ENCODE results near the gene PHF5A. TPM values are rescaled to one million over a fixed set of nuclear protein-coding genes. Genes with fewer than 3 reads are reported as not detected.

PHF5A gene
- total and polyA plus RNA-seq, 2 donors (not counting 3 experiments of a cell fraction or from before 2014, with no cell fraction given): 61.1 to 63.7 TPM

DNA sequence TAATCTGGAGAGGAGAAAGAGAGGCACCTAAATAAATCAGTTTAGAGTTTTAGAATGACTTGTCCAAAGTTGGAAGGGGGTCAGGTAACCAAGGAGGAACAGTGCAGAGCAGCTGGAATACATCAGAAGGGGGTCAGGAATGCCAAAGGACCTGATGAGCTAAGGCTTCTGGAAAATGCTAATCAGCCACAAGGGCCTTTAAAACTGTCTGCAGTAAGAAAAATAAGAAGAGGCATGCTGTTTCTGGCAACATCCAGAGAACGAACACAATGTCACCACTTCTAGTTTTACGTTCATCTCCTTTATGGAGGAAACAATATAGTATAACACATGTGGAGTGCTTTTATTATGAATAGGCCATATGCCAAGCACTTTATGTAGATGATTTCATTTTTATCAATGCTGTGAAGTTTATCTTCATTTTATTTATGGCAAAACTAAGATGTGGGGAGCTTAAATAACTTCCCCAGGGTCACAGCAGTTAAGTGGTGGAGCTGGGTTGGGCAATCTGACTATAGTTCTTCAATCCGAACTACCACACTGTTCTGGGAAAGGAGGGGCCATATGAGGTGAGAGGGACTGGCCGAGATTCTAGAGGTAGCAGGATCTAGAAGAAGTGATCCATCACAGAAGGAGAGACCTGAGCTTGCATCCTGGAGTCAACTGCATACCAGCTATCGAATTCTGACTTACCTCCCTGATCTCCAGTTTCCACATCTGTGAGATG, 23.0 kb upstream of the PHF5A start:
- dilution Hi-C loops (cut with MboI; ENCODE audit: extremely low pct_ligation_motif_present, low sequenced_read_pairs) (no loop called here), intact Hi-C loops (cut with micrococcal nuclease) (no loop called here)
- H3K9me3 ChIP-seq (replicated peaks; ENCODE audit: control insufficient read depth, insufficient read depth, low read length): no peaks in the 10 kb centered on the region
- no TSS peak for BruUV-seq (replicated peaks)
- no peaks in the 10 kb centered on the region for H3K27me3 ChIP-seq (ENCODE audit: control insufficient read depth in 2 of 2, insufficient read depth in 2 of 2, low read length in 2 of 2)
- no peaks in the 10 kb centered on the region for H3K36me3 ChIP-seq (ENCODE audit: control insufficient read depth in 2 of 2, extremely low read depth in 1 of 2, insufficient read depth in 2 of 2, low read length in 2 of 2)
- no peaks in the 10 kb centered on the region for H4K20me1 ChIP-seq (replicated peaks; ENCODE audit: control insufficient read depth, extremely low read depth, insufficient read depth, low read length)
- H3K9me1 ChIP-seq (replicated peaks; ENCODE audit: control insufficient read depth, extremely low read depth, insufficient read depth, low read length): no peaks in the 10 kb centered on the region
- POLR2A ChIA-PET: no interaction called here
- H2AFZ ChIP-seq (ENCODE audit: low read depth, low read length): no peak overlapping the region
- H3K4me3 ChIP-seq (replicated peaks in 1 of 3; ENCODE audit: insufficient read depth in 1 of 3, low read depth in 1 of 3, low read length in 3 of 3): no peak overlapping the region
- TF ChIP-seq, protein P1, sequence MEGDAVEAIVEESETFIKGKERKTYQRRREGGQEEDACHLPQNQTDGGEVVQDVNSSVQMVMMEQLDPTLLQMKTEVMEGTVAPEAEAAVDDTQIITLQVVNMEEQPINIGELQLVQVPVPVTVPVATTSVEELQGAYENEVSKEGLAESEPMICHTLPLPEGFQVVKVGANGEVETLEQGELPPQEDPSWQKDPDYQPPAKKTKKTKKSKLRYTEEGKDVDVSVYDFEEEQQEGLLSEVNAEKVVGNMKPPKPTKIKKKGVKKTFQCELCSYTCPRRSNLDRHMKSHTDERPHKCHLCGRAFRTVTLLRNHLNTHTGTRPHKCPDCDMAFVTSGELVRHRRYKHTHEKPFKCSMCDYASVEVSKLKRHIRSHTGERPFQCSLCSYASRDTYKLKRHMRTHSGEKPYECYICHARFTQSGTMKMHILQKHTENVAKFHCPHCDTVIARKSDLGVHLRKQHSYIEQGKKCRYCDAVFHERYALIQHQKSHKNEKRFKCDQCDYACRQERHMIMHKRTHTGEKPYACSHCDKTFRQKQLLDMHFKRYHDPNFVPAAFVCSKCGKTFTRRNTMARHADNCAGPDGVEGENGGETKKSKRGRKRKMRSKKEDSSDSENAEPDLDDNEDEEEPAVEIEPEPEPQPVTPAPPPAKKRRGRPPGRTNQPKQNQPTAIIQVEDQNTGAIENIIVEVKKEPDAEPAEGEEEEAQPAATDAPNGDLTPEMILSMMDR (IDR thresholded peaks at IDR 0.05; ENCODE audit: extremely low read depth in 1 of 2, insufficient read depth in 1 of 2, low read depth in 1 of 2, low read length in 2 of 2): no peak
- TF ChIP-seq JUN (IDR thresholded peaks at IDR 0.05; ENCODE audit: borderline replicate concordance, insufficient read depth, insufficient read length, low read depth) (no peak), GATA2 (IDR thresholded peaks at IDR 0.05; ENCODE audit: insufficient read depth, insufficient read length, low read depth, low read length) (no peak), MYC (IDR thresholded peaks at IDR 0.05; ENCODE audit: low read depth, low read length) (no peak)
- H3K9ac ChIP-seq (replicated peaks; ENCODE audit: extremely low read depth, insufficient read depth, low read length): no peak overlapping the region
- CTCF ChIA-PET: interaction anchor here (0.7 to 2.0 kb wide), 4 partner anchors 8 to 88 kb away, joined by 3 to 7 read pairs (median 4); no protein-coding TSS in a partner anchor
- DNase-seq (ENCODE audit: low read depth, low spot score) (no peak), FAIRE-seq (peak; percentile 8)
- H3K4me1 ChIP-seq (ENCODE audit: control insufficient read depth, extremely low read depth, insufficient read depth, low read length): no peaks in the 10 kb centered on the region
- H3K4me2 ChIP-seq (ENCODE audit: insufficient read depth, low read length): no peak overlapping the region
- H3K79me2 ChIP-seq (ENCODE audit: control insufficient read depth, insufficient read depth, low read length): peaks cover 33% of the 10 kb centered on the region
- no peak overlapping the region for H3K27ac ChIP-seq (ENCODE audit: insufficient read depth, low read depth, low read length)

All from endothelial cell of umbilical vein (primary cell).